ENCODE measurements around the gene COX19.
"Not testable (repeated sequence)": the region's sequence is repeated elsewhere in the genome, so short reads cannot be mapped to it uniquely, and the experiment has no call there.

Gene COX19

GRCh38 chr7:1009747-1010146 is 34.4 kb upstream of the COX19 start:
- DNase-seq = no peak

GRCh38 chr7:1008733-1009363 is 33.5 kb upstream of the COX19 start:
- DNase-seq = no peak

- no peak for DNase-seq
Measured at GRCh38 chr7:1007901-1008300, 32.6 kb upstream of the COX19 start.

- DNase-seq = no peak
Measured at GRCh38 chr7:1005303-1005702, 30.0 kb upstream of the COX19 start.

GRCh38 chr7:1004018-1004852 is 28.9 kb upstream of the COX19 start:
- no peak for DNase-seq

GRCh38 chr7:1002445-1002844 is 27.1 kb upstream of the COX19 start:
- DNase-seq = not testable (repeated sequence)

- DNase-seq = not testable (repeated sequence)
Measured at GRCh38 chr7:1002026-1002425, 26.7 kb upstream of the COX19 start.

- DNase-seq = not testable (repeated sequence)
Measured at GRCh38 chr7:1001069-1001770, 25.9 kb upstream of the COX19 start.

GRCh38 chr7:999941-1000935 is 24.9 kb upstream of the COX19 start:
- no peak for DNase-seq

GRCh38 chr7:999149-999879 is 24.0 kb upstream of the COX19 start:
- DNase-seq = no peak

GRCh38 chr7:997404-998395 is 22.4 kb upstream of the COX19 start:
- no peak for DNase-seq

GRCh38 chr7:996079-996872 is 20.9 kb upstream of the COX19 start:
- no peak for DNase-seq

GRCh38 chr7:995571-995970 is 20.2 kb upstream of the COX19 start:
- no peak for DNase-seq

GRCh38 chr7:994592-995308 is 19.4 kb upstream of the COX19 start:
- DNase-seq = no peak

- peak; percentile 90 for DNase-seq
Measured at GRCh38 chr7:992709-993607, 17.6 kb upstream of the COX19 start.

- DNase-seq = no peak
Measured at GRCh38 chr7:991729-992656, 16.6 kb upstream of the COX19 start.
